ENCODE data around the gene ARID1B.
A peak's percentile ranks its signal among the peaks of the same experiment; 100 is the strongest.

Gene ARID1B

GRCh38 chr6:157209865-157210530, 432.8 kb downstream of the ARID1B start:
- H3K36me3 ChIP-seq, result peaks cover 22 to 42% (median 40%) of the 10 kb centered on the region in 3 donors
- no peaks in the 10 kb centered on the region for H3K9me3 ChIP-seq
- intact Hi-C loops (cut with DNase I; ENCODE audit: low total_unique reads), result no loop called here
- TF ChIP-seq, protein P1, sequence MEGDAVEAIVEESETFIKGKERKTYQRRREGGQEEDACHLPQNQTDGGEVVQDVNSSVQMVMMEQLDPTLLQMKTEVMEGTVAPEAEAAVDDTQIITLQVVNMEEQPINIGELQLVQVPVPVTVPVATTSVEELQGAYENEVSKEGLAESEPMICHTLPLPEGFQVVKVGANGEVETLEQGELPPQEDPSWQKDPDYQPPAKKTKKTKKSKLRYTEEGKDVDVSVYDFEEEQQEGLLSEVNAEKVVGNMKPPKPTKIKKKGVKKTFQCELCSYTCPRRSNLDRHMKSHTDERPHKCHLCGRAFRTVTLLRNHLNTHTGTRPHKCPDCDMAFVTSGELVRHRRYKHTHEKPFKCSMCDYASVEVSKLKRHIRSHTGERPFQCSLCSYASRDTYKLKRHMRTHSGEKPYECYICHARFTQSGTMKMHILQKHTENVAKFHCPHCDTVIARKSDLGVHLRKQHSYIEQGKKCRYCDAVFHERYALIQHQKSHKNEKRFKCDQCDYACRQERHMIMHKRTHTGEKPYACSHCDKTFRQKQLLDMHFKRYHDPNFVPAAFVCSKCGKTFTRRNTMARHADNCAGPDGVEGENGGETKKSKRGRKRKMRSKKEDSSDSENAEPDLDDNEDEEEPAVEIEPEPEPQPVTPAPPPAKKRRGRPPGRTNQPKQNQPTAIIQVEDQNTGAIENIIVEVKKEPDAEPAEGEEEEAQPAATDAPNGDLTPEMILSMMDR (IDR thresholded peaks at IDR 0.05), result no peak
- peaks cover 0 to 21% (median 8%) of the 10 kb centered on the region in 4 donors for H3K4me1 ChIP-seq
- no peak for DNase-seq
- no peak overlapping the region for H3K4me3 ChIP-seq
- H3K27me3 ChIP-seq, result no peaks in the 10 kb centered on the region
- H3K27ac ChIP-seq, result no peak overlapping the region

- no peak overlapping the region for H3K4me3 ChIP-seq
- peaks cover 19 to 35% (median 31%) of the 10 kb centered on the region in 3 donors for H3K36me3 ChIP-seq
- DNase-seq, result no peak
- no peak overlapping the region for H3K27ac ChIP-seq
- no peaks in the 10 kb centered on the region for H3K9me3 ChIP-seq
- TF ChIP-seq, protein P1 (IDR thresholded peaks at IDR 0.05), result no peak
- peaks cover 0 to 21% (median 8%) of the 10 kb centered on the region in 4 donors for H3K4me1 ChIP-seq
- H3K27me3 ChIP-seq, result no peaks in the 10 kb centered on the region
- intact Hi-C loops (cut with DNase I; ENCODE audit: low total_unique reads), result no loop called here
Measured at GRCh38 chr6:157210954-157211353, 433.8 kb downstream of the ARID1B start.

DNA sequence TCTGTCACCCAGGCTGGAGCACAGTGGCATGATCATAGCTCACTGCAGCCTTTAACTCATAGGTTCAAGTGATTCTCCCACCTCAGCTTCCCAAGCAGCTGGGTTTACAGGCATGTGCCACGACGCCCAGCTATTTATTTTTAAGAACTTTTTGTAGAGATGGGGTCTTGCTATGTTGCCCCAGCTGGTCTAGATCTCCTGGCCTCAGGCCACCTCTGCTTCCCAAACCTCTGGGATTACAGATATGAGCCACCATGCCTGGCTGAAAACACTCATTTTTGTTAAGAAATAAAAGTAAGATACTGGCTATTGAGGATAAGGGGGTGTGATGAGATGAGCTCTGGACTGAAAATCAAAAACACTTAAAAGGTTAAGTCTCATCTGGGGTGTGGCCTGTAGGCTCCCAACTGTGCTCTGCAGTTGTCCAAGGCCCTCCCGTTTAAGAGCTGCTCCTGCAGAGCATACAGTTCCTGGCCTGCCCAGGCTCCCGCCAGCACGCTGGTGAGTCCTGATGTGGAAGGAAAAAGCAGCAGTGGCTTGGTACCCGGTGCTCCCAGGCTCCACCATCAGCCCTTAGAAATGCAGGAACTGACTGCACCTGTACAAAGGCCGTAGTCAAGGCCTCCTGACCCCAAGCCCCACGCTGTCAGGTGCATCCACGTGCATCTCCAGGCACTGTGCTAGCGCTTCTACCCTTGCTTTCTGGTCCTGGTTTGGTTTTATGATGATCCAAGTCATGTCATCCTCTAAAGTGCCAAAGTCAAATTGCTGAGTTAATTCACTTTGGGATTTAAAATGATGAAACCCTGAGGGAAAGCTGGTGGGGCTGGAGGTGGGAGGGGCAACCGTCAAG, 434.7 kb downstream of the ARID1B start:
- H3K27me3 ChIP-seq, result no peaks in the 10 kb centered on the region
- no peak overlapping the region for H3K27ac ChIP-seq
- DNase-seq, result no peak
- intact Hi-C loops (cut with DNase I; ENCODE audit: low total_unique reads), result no loop called here
- H3K36me3 ChIP-seq, result peaks cover 10 to 26% (median 22%) of the 10 kb centered on the region in 3 donors
- no peaks in the 10 kb centered on the region for H3K9me3 ChIP-seq
- no peak overlapping the region for H3K4me3 ChIP-seq
- H3K4me1 ChIP-seq, result peaks cover 0 to 21% (median 8%) of the 10 kb centered on the region in 4 donors
- TF ChIP-seq, protein P1 (IDR thresholded peaks at IDR 0.05), result no peak

DNA sequence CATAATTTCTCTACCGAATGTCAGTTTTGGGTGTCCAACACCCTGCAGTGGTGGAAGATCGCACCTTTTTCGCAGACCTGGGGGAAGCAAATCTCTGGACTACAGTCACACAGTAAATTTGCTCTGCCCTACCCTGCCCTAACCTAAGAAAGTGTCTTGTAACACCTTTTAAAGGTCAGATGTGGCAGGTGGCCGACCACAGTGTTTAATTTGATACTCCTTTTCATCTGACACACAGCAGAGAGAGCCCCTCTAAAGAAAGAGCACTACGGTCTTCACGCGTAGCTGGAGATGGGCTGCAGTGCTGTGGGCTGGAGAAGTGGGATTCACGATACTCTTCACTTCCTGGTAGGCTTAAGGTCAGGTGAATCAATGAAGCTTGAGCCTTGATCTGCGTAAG, 436.2 kb downstream of the ARID1B start:
- Histone ChIP-seq H3K36me3 (peaks cover 0 to 11% (median 8%) of the 10 kb centered on the region in 3 donors), H3K27me3 (no peaks in the 10 kb centered on the region), H3K4me1 (peaks cover 0 to 21% (median 8%) of the 10 kb centered on the region in 4 donors), H3K9me3 (no peaks in the 10 kb centered on the region), H3K4me3 (no peak overlapping the region), H3K27ac (peak overlapping the region; percentile 6 to 48)
- no peak for DNase-seq
- TF ChIP-seq, protein P1 (IDR thresholded peaks at IDR 0.05), result no peak
- intact Hi-C loops (cut with DNase I; ENCODE audit: low total_unique reads), result no loop called here

DNA sequence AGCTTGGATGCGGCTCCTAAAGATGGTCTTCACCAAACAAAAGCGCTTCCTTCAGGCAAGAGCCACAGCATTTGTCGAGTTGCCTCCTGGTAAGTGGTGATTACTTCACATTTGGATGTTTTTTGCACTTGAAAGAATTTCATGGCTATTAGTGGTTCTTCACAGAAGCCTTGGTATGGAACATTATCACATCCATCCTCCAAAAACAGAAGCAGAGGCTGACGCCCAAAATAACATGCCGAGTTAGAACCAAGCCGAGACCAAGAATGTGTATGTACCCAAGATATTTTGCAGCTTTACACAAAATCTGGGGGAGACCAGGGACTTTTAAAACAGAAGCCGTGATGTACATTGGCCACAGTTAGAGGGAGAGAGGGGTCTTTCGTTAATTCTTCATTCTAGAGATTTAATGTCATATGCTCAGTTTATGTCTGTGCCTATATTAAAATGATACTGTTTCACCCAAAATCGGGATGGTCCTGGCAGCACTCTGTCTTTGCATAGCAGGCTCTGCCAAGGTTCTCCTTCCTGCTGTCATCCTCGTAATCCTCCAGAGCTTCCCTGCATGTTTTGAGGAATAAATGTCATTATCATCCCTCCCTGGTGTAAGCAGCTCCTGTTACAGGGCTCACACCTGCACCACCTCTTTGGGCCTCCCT, 436.9 kb downstream of the ARID1B start:
- Histone ChIP-seq H3K4me1 (peaks cover 0 to 21% (median 8%) of the 10 kb centered on the region in 4 donors), H3K9me3 (no peaks in the 10 kb centered on the region), H3K27ac (peak overlapping the region; percentile 6 to 48), H3K36me3 (peaks cover 0 to 11% (median 8%) of the 10 kb centered on the region in 3 donors), H3K4me3 (no peak overlapping the region), H3K27me3 (no peaks in the 10 kb centered on the region)
- DNase-seq, result no peak
- TF ChIP-seq, protein P1 (IDR thresholded peaks at IDR 0.05), result no peak
- intact Hi-C loops (cut with DNase I; ENCODE audit: low total_unique reads), result no loop called here
